ENCODE measurements around the gene ST8SIA6. TPM values are rescaled to one million over a fixed set of nuclear protein-coding genes. Genes with fewer than 3 reads are reported as not detected.
A peak's percentile ranks its signal among the peaks of the same experiment; 100 is the strongest.

The ST8SIA6 gene
- total RNA-seq, 1 experiment from 2014 or later: 1.3 TPM

- Histone ChIP-seq H3K9me3 (ENCODE audit: control insufficient read depth in 1 of 2, insufficient read depth in 1 of 2, low read depth in 1 of 2, low read length in 2 of 2) (no peaks in the 10 kb centered on the region), H3K9ac (ENCODE audit: low read length) (no peak overlapping the region), H4K20me1 (ENCODE audit: insufficient read depth) (no peaks in the 10 kb centered on the region), H3K9me2 (ENCODE audit: insufficient read depth) (no peaks in the 10 kb centered on the region), H3K4me2 (ENCODE audit: low read length) (no peak overlapping the region), H3K27ac (ENCODE audit: low read depth, low read length) (no peak overlapping the region), H3K36me3 (ENCODE audit: control insufficient read depth in 1 of 2, insufficient read depth in 2 of 2, low read length in 2 of 2) (no peaks in the 10 kb centered on the region), H3K4me3 (replicated peaks in 1 of 2; ENCODE audit: low read depth in 1 of 2, low read length in 2 of 2) (no peak overlapping the region), H3K4me1 (ENCODE audit: control insufficient read depth in 1 of 2, insufficient read depth in 2 of 2, low read length in 2 of 2) (no peaks in the 10 kb centered on the region), H3K79me2 (ENCODE audit: insufficient read depth, low read length) (no peaks in the 10 kb centered on the region), H3K27me3 (ENCODE audit: insufficient read depth, low read length) (no peaks in the 10 kb centered on the region), H2AFZ (ENCODE audit: low read depth, low read length, poor library complexity, severe bottlenecking) (peak overlapping the region; percentile 70)
- no peak for TF ChIP-seq SP1 (IDR thresholded peaks at IDR 0.05; ENCODE audit: low read depth)
- TF ChIP-seq RAD21 (IDR thresholded peaks at IDR 0.05; ENCODE audit: low read depth): peak; percentile 51
- TF ChIP-seq TCF7L2 (IDR thresholded peaks at IDR 0.05; ENCODE audit: borderline replicate concordance, extremely low read depth, insufficient read depth, insufficient read length): no peak
- TF ChIP-seq CTCF (IDR thresholded peaks at IDR 0.05 in 2 of 3, conservative IDR thresholded peaks at IDR 0.05 in 1 of 3; ENCODE audit: borderline replicate concordance in 1 of 3, insufficient read depth in 1 of 3, low read depth in 2 of 3, low read length in 2 of 3): peak; percentile 31 to 55 (median 51); a peak in 4 of 6 replicates
- ChIA-PET RAD21 (ENCODE audit: low non-redundant PET in 1 of 2, low total read pairs in 2 of 2, uncharacterized antibody in 2 of 2, unreplicated experiment in 2 of 2) (interaction anchor here in 1 of 2 experiments (0.6 to 0.8 kb wide), 3 partner anchors 66 to 241 kb away, joined by 3 read pairs; no protein-coding TSS in a partner anchor), CTCF (interaction anchor here (0.6 to 1.5 kb wide), 13 partner anchors 9 to 119 kb away, joined by 3 to 12 read pairs (median 4); no protein-coding TSS in a partner anchor), POLR2A (interaction anchor here (0.6 kb wide), 2 partner anchors 54 to 66 kb away, joined by 3 to 4 read pairs; no protein-coding TSS in a partner anchor)
- BruUV-seq (replicated peaks): no TSS peak
- DNase-seq (ENCODE audit: low read depth, low spot score) (no peak), ATAC-seq (peak; percentile 67)
- intact Hi-C loops (cut with micrococcal nuclease): loop anchor here (5.0 kb wide), 1 partner anchor 107 kb away; no protein-coding TSS in a partner anchor
These were observed 45.1 kb downstream of the ST8SIA6 start for GRCh38 chr10:17409170-17409733.

- BruUV-seq (replicated peaks): no TSS peak
- intact Hi-C loops (cut with micrococcal nuclease): loop anchor here (5.0 kb wide), 1 partner anchor 105 kb away; no protein-coding TSS in a partner anchor
- DNase-seq (ENCODE audit: low read depth, low spot score): no peak
- H3K4me3 ChIP-seq (replicated peaks in 1 of 2; ENCODE audit: low read depth in 1 of 2, low read length in 2 of 2): no peak overlapping the region
- TF ChIP-seq MAX (IDR thresholded peaks at IDR 0.05) (no peak), POLR2AphosphoS5 (IDR thresholded peaks at IDR 0.05; ENCODE audit: low read depth, low read length) (no peak), SRF (IDR thresholded peaks at IDR 0.05; ENCODE audit: low read depth) (no peak), FOSL1 (IDR thresholded peaks at IDR 0.05; ENCODE audit: low read depth) (no peak)
- no peak overlapping the region for H2AFZ ChIP-seq (ENCODE audit: low read depth, low read length, poor library complexity, severe bottlenecking)
- H3K27ac ChIP-seq (ENCODE audit: low read depth, low read length): no peak overlapping the region
- POLR2A ChIA-PET: no interaction called here
- RAD21 ChIA-PET (ENCODE audit: low non-redundant PET in 1 of 2, low total read pairs in 2 of 2, uncharacterized antibody in 2 of 2, unreplicated experiment in 2 of 2): no interaction called here
- no peaks in the 10 kb centered on the region for H3K27me3 ChIP-seq (ENCODE audit: insufficient read depth, low read length)
- H3K9ac ChIP-seq (ENCODE audit: low read length): no peak overlapping the region
- no peak for ATAC-seq
- no peaks in the 10 kb centered on the region for H3K79me2 ChIP-seq (ENCODE audit: insufficient read depth, low read length)
- no peaks in the 10 kb centered on the region for H3K9me2 ChIP-seq (ENCODE audit: insufficient read depth)
- H3K36me3 ChIP-seq (ENCODE audit: control insufficient read depth in 1 of 2, insufficient read depth in 2 of 2, low read length in 2 of 2): no peaks in the 10 kb centered on the region
- no peak overlapping the region for H3K4me2 ChIP-seq (ENCODE audit: low read length)
- CTCF ChIA-PET: no interaction called here
- H4K20me1 ChIP-seq (ENCODE audit: insufficient read depth): no peaks in the 10 kb centered on the region
- no peaks in the 10 kb centered on the region for H3K9me3 ChIP-seq (ENCODE audit: control insufficient read depth in 1 of 2, insufficient read depth in 1 of 2, low read depth in 1 of 2, low read length in 2 of 2)
- H3K4me1 ChIP-seq (ENCODE audit: control insufficient read depth in 1 of 2, insufficient read depth in 2 of 2, low read length in 2 of 2): no peaks in the 10 kb centered on the region
These were observed 47.3 kb downstream of the ST8SIA6 start for GRCh38 chr10:17407047-17407446.

Measured in HCT116 (cell line).